GM19324 (cell line): Measurements from ENCODE around the gene CDH22.

Experiments used
- ATAC-seq: cut with Tn5 transposase; IDR thresholded peaks from one replicate; pipeline ENCODE4 v1.9.1; 2021; ENCODE audit warnings: mild to moderate bottlenecking, moderate library complexity; ENCODE audit not compliant: unreplicated experiment, low FRiP score

The CDH22 gene, protein sequence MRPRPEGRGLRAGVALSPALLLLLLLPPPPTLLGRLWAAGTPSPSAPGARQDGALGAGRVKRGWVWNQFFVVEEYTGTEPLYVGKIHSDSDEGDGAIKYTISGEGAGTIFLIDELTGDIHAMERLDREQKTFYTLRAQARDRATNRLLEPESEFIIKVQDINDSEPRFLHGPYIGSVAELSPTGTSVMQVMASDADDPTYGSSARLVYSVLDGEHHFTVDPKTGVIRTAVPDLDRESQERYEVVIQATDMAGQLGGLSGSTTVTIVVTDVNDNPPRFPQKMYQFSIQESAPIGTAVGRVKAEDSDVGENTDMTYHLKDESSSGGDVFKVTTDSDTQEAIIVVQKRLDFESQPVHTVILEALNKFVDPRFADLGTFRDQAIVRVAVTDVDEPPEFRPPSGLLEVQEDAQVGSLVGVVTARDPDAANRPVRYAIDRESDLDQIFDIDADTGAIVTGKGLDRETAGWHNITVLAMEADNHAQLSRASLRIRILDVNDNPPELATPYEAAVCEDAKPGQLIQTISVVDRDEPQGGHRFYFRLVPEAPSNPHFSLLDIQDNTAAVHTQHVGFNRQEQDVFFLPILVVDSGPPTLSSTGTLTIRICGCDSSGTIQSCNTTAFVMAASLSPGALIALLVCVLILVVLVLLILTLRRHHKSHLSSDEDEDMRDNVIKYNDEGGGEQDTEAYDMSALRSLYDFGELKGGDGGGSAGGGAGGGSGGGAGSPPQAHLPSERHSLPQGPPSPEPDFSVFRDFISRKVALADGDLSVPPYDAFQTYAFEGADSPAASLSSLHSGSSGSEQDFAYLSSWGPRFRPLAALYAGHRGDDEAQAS

DNA sequence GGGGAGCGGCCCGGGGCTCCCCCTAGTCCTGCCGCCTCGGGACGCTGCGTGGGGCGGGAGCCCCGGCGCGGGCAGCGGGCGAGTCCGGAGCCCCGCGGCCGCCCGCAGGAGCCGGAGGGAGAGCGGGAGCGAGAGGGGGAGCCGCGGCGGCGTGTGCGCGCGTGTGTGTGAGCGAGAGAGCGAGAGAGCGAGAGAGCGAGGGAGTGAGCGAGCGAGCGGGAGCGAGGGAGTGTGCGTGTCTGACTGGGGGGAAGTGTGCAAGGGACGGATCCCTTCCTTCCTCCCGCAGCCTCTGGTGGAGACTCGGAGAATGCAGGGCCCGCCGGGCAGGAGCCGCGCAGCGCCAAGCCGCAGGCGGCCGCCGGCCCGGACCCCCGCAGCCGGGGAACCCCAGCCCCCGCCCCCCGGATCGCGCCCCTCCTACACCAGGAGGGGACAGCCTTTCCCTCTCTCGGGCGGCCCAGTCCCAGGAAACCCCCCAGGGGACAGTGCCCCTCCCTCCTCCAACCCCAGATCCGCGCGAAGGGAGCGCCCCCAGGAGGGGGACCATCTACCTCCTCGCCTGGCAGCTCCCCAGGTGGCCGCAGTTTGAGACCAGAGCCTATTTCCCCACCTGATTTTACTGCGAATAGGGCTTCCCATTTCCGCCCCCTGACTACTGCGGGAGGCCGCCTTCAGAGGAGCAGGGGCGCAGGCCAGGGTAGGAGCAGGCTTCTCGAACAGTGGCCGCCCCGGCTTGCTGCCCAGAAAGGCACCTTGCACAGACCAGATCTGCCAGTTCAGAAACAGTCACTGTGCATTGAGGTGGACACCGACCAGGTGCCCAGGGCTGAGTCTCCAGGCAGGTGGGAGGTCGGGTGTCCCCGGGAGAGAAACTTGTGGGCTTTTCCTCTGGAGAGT lies at the start of gene CDH22:
TSS of gene CDH22 (minus strand) at position 241 of the 900 bp plus-strand sequence. CDS start 57,204 bp downstream, outside the sequence.
- no peak for ATAC-seq

DNA sequence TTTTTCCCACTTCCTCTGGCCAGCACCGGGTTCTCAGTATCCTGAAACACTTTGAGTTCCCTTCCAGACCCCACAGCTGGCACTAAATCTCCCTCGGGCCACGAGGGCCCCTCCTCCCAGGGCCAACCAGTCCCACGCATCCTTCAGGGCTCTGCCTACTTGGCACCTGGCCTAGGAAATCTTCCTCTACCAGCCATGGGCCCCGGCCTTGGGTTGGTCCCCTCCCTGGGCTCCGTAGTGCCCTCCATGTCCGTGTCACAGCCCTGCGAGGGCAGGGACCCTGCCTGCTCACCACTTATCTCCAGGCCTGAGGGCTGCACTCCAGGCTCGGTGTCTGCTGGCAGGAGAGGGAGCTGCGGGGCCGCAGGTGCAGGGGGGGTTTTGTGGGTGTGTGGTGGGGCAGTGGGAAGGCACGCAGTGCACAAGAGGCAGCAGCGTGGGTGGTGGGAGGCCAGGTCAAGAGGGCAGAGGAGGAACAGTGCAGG lies 48.8 kb upstream of the CDH22 start:
- no peak for ATAC-seq

DNA sequence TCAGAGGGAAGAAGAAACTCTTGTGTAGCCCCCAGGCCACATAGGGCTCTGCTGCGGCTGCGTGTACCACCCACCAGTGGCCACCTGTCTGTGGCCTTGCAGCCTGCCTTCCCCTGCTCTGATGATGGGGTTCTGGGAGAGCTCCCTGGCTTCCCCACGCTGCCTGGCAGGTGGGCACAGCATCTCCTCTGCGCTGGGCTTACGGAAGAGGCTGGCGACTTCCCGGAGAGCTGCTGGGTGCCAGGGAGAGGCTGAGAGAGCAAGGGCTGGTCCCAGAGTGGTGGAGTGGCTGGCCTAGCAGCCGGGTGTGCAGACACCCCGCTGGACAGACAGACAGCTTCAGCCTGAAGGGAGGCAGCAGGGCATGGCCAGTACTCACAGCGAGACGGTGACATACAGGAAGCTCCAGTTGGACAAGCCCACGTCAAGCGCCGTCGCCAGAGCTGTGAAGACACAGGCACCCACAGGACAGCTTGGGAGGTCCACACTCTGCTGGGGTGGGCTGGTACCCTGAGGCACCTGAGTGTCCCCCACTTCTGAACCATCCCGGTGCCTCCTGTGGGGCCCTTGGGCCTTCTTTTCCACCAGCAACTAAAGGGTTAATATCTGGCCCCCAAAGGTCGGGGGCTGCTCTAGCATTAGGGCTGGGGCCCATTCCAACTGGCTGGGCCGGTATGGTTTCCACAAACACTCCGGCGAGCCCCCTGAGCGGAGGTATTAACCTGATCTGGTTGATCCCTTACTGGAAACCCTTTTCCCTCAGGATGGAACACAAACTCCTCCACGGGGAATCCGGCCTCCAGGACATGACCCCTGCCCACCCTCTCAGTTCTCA lies 48.1 kb upstream of the CDH22 start:
- ATAC-seq: no peak

DNA sequence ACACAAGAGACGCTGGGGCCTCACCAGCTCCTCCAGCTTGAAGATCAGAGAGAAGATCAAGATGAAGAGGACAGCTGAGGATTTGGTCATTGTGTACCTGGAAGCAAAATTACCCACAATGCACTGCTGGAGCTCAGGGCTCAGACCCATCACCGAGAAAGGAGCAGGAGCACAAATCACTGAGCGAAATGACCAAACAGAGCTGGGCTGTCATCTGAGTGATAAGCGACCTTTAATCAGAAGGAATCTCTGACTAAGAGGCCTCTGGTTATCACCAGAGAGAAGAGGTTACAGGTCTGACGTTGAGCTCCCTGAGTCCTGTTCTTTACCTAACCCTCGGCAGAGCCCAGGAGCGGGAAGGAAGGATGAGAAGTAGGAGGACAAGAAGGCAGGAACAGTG lies 47.5 kb upstream of the CDH22 start:
- no peak for ATAC-seq

DNA sequence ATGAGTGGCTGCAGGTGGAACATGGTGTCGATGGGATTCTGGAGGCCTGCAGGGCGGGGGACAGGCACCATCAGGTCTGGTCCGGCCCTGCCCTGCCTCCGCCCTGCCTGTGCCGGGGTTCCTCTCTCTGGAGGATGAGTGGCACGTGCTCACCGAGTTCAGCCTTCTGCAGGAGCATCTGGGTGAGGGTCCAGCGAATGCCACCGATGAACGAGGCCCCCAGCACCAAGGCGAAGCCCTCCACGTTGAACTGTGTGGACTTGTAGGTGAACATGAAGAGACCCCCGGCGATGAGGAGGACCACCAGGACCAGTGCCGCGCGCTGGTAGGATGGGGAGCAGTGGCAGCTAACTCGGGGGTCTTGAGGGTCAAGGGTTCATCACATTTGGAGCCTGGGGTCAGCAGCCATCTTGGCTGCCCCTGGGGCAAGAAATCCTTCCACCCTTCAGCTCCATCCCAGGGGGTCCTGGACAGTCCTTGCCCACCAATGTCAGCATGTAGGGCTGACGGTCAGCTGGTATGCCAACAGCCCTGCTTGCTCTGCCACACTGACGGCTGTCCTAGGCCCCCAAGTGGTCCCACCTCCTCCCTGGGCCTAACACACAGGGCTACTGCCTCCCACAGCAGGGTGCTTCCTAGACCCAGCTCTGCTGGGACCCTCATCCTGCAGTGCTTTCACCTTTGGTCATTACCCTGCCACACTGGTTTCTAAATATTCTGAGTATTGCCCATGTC lies 46.8 kb upstream of the CDH22 start:
- no peak for ATAC-seq

DNA sequence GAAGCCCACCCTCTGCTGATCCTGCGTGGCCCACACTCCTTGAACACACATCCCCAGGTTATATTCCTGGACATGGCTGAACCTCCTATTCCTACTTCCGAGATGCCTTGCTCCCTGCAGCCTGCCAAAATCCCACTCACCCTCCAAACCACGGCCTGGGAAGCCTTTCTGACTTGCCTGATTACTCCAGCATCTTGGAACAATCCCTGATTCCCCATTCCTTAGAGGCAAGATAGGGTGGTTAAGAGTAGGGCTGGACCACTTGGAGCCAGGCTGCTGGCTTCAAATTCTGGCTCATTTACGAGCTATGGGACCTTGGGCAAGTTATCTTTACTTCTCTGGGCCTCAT lies 45.9 kb upstream of the CDH22 start:
- ATAC-seq: no peak

DNA sequence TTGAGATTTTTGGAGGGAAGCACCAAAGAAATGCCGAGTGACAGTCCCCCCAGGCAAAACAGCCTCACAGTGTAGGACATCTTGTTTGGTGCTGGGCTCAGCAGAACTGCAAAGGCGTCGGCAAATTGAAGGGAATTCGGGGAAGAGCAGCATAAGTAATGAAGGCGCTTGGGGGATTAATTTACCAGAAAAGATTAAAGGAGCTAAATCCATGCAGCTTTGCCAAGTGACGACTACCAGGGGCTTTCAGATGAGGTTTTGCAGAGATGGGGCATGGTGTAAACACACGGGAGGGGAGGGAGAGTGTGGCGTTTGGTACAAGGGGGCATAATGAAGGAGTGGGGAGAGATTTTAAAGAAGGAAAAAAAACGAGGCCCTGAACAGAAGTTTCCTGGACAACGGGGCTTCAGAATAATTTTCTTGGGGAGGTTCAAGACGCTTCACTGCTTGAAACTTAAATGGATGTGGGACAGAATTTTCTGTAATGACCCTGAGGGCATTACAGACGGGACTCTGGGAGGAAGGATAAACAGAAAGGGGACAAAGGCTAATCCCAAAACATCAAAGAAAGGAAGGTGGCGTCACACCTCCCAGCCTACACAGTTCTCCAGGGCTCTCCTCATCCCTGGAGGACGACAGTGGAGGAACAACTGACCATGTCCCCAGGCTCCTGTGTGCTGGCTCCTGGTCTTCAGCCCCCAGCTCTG lies 45.4 kb upstream of the CDH22 start:
- no peak for ATAC-seq

DNA sequence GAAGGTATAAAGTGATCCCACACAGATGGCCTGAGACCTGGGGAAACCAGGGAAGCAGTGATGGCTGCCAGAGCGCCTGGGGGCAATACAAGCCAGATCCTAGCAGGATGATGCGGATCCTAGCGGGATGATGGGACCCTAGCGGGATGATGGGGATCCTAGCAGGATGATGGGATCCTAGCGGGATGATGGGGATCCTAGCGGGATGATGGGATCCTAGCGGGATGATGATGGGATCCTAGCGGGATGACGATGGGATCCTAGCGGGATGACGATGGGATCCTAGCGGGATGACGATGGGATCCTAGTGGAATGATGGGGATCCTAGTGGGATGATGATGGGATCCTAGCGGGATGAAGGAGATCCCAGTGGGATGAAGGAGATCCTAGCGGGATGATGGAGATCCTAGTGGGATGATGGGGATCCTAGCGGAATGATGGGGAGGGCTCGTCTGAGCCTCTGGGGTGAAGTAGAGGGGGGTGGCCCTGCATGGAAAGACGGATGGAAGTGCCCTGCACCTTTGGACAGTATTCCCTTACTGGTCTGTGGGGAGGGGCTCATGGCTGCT lies 44.2 kb upstream of the CDH22 start:
- no peak for ATAC-seq

DNA sequence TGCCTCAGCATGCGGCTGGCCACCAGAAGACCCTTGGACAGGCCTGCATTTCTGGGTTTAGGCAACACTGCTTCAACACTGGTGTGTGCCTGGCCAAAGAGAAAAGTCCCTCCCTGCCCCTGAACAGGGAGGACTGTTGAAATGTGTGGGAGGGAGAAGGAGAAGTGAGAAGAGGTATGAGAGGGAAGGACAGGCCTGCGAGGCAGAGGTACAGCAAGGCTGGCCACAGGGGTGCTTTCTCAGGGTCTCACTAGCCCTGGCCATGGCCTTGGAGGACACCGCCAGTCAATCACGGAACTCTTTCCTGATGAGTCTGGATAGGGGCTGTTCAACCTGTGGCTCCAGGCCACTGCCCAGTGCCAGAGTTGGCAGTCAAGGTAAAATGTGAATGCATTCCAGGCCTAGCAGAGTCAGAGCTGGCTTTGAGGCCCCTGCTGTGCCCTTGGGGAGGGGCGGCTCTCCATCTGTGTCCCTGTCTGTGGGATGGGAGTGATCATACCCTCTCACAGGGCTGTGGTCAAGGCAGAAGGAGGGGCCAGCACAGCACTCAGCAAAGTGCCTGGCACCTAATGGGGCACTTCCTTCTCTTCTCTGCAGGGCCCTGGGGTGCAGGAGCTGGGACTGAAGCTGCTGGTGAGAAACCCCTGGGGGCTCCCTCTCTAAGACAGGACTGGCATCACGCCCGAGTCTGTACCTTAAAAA lies 43.2 kb upstream of the CDH22 start:
- ATAC-seq: no peak

DNA sequence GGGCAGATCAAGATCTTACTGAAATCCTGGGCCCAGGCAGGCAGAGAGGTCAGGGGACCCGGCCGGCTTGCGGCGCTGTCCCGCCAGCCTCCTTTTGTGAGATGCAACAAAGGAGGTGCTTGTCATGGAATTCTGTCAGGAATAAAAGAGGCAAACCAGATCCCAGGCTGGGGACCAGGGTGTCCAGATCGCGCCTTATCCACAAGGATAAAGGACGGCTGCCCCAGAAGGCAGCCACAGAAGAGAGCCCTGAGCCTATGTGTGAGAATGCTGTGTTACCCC lies 42.6 kb upstream of the CDH22 start:
- ATAC-seq: no peak

DNA sequence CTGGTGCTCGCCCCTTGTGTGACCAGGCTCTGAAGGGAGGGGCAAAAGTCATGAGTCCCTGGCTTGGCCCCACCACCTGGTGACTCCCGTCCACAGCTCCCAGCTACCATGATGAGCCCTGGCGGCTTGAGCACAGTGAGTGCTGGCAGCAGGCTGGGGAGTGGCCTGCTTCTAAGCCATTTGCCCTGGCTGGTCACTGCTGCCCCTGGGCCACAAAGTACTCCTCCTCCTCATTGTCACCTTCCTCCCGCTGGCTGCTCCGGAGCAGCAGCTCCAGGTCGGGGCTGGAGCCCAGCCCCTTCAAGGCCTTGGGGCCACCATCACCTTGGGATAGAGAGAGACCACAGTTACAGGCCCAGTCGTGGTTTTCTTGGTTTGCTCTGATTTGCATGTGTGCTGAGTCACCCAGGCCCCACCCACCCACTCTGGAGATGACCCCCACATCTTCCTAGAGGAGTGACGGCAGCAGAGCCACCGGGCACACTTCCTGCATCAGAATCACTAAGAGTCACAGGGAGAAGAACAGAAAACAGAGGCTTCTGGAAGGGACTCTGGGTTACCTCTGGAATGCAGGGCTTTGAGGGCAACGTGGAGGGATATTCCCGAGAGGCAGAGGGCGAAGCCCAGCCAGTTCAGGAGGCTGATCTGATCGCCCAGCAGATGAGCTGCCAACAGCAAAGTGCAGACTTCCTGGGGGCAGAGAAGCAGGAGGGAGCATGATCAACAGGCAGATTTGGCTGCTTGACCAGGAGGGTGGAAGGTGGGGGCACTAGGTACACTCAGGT lies 42.1 kb upstream of the CDH22 start:
- no peak for ATAC-seq

DNA sequence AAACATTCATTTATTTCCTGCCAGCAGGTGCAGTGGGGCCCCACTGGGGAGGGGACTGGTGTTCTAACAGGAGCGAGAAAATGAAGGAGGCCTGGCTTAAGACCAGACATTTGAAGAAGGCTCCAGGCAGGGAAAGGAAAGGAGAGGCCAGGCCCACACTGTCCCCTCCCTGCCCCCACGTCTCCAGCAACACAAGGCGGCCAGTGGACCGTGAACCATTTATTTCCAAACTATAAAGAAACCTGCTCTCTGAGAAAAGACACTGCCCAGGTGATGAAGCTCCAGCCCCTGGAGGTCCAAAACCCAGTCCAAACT lies 41.4 kb upstream of the CDH22 start:
- ATAC-seq: no peak

DNA sequence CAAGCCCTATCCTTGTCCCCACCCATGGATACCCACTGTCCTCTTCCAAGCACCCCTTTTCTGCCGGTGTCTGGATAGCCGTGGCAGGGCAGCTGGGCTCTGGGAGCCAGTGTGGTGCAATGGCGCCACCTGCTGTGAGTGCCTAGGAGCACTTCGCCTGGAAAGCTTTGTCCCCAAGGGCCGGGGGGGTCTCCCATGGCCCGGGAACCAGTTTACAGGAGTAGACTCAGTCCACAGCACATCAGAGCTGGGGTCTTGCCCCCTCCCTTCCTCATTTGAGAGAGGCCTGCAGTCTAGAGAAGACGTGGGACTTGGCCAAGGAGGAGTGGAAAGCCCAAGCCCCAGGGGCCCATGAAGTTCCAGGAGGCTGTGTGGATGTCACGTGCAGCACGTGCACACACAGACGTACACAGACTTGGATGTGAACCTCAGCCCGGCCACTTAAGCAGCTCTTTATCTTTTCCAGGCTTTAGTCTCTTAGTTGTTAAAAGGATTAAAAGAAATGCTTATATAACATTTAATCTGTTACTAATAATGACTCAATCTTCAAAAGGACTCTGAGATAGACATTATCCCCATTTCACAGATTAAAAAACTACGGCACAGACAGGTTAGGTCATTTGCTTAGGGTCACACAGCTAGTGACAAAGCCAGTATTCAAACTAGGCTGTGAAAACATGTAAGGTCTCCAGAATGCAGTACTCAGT lies 40.9 kb upstream of the CDH22 start:
- ATAC-seq: no peak

DNA sequence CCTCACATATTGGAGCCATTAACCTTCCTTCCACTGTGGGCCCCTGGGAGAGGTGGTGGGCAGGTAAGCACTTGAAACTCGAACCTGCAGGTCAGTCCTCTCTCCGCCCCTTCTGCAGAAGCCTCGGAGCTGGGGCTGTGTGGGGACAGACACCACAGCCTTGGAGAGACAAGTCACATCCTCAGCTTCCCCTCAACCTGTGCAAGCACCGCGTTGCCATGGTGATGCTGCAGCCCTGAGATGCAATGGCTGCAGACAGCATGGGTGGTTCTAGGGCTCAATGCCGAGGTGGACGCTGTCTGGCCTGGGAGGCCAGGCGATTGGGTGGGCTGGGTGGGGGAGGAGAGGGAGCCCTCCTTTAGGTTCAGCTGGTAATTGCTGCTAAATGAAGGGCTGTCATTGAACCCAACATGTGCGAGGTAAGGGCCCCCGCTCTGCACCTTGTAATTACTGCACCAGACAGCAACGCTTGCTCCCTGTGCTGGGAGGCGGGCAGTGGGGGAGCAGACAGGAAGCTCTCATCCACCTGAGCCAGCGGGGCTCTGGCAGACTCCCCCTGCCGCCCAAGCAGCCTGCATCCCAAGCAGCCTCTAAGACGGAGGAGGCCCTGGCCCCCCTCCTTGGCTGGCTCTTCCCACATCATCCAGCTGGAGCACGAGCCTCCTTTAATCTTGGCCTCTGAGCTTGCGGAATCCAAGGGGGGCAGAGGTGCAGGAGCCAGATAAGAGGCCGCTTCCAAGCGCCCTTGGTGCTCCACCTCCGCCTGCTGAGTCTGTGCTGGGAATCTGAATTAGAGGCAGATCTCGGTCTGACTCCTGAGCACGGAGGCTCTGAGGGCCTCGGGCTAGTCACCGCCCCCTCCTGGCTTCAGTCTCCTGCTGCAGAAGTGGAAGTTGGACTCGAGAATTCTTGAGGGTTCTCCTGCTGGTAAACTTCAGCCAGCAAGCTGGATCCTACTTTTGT lies 39.8 kb upstream of the CDH22 start:
- ATAC-seq: no peak

DNA sequence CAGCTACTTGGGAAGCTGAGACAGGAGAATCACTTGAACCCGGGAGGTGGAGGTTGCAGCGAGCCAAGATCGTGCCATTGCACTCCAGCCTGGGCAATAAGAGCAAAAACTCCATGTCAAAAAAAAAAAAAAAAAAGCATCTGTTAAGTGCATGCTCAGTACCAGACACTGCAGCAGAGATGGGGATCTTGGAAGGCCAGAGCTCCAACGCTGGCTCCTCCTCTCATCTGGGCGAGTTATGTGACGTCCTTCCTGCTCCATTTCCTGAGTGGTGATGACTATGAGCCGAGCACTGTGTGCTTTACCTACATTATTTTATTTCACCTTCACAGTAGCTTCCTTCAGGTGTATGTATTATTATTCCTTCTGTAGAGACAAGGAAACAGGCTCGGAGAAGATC lies 38.5 kb upstream of the CDH22 start:
- no peak for ATAC-seq
